Stimulated activated CD8-positive, alpha-beta memory T cell treated with anti-CD3 and anti-CD28 coated beads, Interleukin-4, amount 100 ng/mL, for 24 hours (primary cell): Measurements from ENCODE around the gene ANKRD33.

Source experiments
- DNase-seq: peaks from one replicate; pipeline ENCODE4 v3.0.0-alpha.2; 2020; ENCODE audit warnings: low read depth

The ANKRD33 gene

DNA sequence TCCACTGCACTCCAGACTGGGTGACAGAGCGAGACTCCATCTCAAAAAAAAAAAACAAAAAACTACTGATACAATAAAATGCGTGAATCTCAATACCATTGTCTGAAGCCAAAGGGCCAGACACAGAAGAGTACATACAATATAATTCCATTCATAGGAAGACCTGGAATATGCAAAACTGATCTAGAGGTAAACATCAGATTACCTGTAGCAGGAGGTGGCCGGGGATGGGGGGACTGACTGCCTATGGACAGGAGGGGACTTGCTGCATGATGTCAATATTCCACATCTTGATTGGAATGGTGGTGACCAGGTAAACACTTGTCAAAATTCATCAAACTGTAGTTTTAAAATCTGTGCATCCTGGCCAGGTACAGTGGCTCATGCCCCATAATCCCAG lies 26.9 kb upstream of the ANKRD33 start:
- no peak for DNase-seq

DNA sequence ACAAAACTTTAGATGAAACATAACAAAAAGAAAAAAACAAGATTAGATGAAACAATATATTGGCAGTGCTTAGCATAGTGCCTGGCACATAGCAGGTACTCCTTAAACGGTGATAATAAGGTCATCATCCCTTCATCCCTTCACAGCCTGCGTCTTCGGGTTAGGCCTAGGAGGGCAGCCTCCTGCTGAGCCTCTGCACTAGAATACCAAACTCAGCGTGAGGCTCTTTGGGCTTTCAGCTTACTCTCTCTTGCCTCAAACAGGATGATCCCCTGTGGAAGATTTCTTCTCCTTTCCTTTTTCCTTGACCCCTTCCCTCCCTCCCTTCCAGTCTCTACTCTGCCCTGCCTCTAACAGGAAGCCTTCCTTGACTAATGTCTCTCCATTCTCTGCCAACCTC lies 25.0 kb upstream of the ANKRD33 start:
- no peak for DNase-seq

DNA sequence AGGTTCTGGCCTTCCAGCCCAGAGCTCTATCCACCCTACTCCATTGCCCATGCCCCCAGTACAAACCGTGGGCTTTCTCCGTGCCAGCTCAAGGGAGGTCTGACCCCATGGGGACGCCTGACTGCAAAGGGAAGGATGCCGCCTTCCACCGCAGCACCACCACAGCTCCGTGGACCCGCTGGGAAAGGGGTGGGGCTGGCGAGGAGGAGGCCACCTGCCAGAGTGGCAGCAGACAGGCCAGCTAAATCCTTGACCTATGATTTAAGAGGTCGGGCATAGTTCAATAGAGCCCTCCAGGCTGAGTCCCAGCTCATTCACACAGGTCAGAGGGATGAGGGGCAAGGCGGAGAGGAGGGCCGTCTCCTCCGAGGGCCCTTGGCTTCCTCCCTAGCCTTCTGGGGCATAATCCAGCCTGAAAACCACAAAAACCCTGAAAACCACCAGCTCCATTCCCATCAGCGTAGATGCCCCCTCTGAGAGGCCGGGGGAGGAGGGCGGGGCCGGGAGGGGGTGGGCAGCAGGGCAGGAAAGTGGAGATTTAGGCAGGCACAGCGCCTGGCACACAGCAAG lies 24.5 kb upstream of the ANKRD33 start:
- no peak for DNase-seq

DNA sequence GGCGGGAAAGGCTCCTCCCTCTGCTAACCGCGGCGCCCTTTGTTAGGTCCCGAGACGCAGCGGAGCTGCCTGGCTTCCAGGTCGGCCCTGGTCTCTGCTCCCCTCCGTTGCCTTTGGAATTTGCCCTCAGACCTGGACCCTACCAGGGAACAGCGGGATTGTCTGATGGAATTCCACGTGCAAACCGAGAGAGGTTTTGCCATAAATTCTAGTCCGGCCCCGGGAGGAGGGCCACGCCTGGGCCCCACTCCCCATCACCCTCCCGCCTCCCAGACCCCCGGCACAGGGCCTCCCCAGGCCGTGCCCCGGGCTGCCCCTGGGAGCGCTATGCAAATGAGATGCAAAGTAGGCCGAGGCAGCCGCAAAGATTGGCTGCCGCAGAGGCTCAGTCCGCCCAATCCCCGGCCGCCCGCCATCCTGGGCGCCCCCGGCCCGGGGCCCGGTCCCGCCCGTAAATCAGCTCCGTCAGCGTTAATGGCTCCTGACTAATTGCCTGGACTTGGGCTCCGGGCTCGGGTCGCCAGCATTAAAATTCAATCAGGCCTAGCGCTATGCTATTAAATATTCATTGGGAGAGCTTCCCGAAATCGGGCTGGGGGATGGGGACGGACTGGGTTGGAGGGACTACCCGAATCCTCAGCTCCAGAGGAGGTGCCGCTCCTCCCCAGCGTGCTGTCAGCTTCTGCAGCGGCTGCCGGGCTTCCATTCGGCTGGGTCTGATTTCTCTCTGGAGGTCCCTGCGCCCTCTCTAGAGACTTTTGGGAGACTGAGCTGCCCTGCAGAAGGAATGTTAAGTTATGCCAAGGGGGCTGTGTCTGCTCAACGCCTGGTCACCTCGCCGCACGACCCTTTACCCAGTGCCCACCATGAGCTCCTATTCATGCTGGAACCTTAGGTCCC lies 23.7 kb upstream of the ANKRD33 start:
- no peak for DNase-seq

DNA sequence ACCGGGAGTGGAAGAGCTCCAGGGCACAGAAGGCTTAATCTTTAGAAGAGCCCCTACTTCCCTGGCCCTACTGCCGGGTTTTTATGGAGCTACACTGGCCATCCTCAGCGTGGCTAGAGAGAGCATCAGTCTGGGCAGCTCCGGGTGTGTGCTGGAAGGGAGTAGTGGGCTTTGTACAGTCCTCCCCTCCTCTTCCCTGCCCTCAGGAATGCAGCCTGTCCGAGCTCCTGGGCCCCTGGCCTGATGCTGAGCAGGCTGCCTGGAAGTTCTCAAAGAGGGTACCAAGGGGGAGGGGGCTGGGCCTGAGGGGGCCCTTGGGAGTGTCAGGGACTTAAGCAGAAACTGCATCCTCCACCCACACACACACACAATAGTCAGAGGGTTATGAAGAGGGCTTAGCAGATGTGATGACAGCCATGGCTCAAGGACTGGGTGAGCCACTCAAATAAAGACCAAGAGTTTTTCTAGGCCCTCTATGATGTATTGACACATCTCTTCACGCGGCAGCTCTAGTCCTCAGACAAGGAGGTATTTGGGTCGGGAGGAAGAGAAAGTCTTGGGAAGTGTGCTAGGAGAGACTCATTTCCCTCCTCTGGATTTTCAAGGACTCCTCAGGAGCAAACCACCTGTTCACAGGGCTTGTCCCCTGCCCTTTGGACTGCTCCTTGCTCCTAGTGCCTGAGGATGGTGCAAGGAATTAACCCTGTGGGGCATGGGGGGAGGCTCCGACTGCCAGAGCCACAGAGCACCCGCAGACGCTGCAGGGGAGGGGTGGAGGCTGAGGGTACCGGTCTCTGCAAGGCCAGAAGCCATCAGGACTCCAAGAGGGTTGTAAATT lies 22.9 kb upstream of the ANKRD33 start:
- no peak for DNase-seq

DNA sequence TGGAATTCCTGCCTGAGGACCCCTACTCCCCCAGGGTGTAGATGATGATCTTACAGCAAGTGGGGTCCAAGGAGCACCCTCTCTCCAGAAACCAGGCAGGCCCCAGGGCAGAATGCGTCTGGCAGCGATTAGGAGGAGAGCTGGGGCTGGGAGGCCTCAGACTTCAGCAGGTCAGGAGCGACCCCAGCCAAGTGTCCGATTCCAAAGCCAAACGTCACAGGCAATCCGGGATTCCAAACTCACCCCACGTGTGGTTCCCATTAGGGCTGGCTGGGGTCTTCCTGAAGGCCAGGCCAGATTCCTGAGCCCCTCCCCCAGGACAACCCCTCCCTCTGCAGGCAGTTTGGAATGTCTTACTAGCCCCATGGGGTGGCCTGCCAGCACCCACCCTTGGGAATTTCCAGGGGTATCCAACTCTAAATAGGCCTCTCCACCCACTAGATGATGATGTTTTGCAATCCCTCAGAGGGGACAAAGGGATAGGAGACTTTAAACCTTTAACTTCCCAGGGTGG lies 22.1 kb upstream of the ANKRD33 start:
- DNase-seq, result no peak

DNA sequence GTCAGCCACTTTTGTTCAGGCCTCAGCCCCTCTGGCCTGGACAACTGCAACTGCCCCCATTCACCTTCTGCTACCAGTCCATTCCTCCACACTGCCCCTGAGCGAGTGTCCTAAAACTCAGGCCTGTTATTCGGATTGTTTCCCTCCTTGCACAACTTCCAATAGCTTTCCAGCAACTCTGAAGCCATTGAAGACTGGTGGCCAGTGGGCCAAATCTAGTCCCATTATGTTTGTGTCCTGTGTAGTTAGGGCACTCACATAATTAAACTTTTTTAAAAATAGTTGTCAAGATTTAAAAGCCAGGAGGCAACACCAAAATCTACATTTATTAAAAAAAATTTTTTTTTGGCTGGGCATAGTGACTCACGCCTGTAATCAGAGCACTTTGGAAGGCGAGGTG lies 21.6 kb upstream of the ANKRD33 start:
- DNase-seq, result no peak

DNA sequence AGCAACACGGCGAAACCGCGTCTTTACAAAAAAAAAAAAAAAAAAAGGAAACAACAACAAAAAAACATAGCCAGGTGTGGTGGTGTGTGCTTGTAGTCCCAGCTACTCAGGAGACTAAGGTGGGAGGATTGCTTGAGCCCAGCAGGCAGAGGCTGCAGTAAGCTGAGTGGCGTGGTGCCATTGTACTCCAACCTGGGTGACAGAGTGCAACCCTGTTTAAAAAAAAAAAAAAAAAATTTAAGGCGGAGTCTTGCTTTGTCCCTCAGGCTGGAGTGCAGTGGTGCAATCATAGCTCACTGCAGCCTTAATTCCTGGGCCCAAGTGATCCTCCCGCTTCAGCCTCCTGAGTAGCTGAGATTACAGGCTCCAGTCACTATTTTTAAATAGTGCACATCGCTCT lies 21.1 kb upstream of the ANKRD33 start:
- DNase-seq, result no peak

DNA sequence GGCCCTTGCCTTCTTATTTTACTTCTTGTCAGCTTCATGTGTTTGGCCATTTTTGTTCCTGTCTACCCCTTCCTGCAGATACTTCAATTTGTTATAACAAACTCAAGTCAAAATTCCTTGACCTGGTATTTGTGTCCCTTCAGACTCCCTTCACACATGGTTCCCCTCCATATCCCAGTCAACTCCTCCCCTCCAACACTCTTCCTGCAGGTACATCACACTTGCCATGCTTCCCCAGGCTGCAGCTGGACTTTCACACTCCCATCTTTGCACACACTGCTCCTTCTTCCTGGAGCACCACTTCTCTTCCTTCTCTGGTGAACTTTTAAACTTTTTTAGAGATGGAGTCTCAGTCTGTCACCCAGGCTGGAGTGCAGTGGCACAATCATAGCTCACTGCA lies 20.5 kb upstream of the ANKRD33 start:
- no peak for DNase-seq

DNA sequence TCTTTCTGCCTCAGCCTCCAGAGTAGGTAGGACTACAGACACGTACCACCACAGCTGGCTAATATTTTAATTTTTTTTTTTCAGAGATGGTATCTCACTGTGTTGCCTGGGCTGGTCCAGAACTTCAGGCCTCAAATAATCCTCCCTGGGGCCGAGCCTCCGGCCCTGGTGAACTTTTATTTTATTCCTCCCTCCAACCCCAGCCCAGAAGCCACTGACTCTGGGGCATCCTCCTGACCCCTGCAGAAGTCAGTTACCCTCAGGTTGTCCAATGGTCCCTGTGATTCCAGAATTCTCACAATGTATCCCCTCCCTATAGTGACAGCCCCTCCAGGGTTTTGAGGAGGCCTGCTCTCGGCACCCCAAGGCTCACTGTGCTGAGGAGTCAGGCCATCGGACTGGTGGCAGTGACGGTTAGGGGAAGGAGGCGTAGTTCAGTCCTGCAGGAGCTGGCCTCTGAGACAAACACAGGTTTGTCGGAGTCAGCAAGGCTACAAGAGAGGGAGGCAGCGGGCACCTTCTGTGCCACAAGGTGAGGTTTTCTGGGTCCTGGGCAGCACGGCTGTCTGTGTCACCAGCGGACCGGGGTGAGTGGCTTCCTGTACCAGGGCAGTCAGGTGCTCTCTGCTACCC lies 20.0 kb upstream of the ANKRD33 start:
- no peak for DNase-seq

DNA sequence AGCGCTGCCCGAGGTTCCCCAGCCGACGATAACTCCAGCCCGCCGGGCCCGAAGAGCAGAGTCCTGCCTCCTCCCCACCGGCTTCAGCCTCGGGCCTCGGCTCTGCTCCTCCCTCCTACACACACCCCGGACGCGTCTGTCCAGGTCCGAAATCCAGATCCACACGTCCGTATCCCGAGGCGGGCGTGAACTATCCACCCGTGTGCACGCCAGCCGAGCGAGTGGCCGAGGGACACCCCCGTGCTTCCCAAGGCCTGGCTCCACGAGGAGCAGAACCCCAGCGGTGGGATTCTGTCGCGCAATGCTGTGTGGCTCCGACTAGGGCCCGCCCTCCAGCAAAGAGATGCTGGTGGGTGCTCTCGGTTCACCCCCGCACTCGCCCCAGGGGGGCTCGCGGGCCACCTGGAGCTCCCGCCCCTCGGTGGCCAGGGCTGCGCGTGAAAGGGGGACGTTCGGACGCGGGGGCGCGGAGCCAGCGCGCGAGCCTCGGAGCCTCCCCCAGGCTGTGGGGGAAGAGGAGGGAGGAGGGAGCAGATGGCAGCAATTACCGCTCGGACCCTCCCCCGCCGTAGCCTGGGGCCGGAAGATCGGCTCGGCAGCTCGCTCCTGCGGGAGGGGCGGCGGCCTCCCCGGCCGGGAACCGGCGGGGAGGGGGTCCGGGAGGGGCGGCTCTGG lies 18.9 kb upstream of the ANKRD33 start:
- no peak for DNase-seq

DNA sequence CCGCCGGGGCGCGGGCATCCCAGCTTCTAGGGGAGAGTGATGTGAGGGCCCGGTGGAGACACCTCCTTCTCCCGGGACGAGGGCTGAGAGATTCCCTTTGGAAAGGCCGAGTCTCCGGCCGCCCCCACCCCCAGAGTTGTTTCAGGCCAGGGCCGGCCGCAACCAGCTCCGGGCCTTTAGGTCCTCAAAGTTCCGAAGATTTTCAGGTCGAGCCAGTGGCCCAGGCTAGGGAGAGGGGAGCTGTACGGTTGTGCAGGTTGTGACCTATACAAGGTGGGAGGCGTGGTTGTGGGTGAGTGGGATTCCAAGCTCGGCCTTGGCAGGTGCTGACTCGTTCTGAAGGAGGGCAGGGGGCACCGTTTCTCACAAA lies 18.4 kb upstream of the ANKRD33 start:
- DNase-seq, result no peak

DNA sequence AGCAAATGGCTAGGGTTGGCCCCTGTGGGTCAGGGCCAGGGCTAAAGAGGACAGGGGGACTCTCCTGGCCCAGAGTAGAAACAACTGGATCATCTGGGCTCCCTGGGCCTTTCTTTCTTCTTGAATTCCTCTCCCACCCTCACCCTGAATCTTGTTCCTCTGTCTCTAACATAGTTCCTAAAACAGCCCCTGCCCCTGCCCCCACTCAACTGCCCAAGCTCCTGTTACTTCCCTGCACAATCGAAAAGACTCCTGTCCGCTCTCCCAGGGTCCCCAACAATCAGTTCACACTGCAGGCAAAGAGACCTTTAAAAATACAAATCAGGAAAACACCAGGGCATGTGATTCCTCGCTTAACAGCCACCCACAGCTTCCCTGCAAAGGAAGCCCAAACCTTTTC lies 18.0 kb upstream of the ANKRD33 start:
- DNase-seq, result no peak

DNA sequence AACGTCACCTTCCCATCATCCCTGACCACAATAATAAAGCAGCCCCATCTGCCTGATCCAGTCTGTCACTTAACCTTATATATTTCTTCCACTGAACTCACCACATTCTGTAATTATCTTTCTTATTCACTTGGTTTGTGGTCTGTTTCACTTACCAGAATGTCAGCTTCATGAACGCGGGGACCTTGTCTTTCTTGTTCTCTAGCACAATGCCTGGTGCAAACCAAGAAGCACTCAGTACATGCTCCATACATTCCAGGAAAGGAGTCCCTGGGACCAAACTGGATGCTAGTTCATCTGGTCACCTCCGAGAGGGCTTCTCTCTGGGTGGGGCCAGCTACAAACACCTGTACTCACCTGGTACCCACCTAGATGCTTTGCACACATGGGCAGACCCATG lies 17.4 kb upstream of the ANKRD33 start:
- no peak for DNase-seq

DNA sequence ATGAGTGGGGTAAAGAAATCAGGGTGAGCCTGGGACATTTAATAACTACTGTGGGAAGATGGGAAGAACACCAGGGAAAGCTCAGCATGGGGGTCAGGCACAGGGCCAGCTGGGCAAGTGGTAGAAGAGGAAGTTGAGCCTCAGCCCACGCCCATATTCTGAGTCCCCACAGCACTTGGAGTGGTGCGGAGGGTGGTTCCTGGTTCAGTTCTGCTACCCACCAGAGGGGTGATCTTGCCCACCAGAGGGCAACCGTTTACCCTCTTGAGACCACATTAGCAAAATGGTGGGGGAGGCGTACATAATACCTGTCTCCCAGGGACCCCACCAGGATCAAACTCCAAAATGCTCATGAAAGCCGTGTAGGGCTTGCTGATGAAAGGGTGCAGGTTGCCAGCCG lies 16.8 kb upstream of the ANKRD33 start:
- DNase-seq, result no peak

DNA sequence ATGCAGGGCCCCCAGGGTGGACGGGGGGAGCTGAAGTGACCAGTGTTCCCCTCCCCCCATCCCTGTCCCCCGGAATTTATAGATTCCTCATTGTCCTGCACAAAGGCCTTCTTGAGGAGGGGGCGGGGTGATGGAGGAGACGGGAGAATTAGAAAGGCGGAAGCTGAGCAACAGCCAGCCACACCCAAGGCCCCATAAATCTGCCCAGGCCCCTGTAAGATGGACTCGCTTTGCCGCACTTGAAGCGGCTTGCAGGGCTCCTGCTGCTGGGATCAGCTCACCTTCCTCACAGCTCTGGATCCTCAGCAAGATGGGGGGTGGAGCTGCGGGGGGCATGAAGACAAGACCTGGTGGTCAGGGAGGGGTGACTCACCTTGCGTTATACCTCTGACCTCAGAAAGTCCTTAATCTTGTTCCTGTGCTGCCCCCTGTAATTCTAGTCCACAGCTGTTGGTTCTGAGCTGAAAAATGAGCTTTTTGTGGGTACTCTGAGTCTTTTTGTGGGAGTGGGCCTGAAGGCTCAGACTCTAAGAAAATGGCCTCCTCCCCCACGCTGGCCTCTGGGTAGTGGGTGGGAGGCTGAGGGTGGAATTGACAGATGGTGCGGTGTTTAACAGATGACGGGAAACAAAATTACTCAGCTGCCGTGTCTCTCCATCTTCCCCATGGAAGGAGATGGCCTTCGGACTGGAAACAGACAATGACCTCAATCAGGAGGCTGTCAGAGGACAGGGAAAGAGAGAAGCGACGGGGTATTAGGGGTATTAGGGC lies 15.8 kb upstream of the ANKRD33 start:
- DNase-seq, result no peak

DNA sequence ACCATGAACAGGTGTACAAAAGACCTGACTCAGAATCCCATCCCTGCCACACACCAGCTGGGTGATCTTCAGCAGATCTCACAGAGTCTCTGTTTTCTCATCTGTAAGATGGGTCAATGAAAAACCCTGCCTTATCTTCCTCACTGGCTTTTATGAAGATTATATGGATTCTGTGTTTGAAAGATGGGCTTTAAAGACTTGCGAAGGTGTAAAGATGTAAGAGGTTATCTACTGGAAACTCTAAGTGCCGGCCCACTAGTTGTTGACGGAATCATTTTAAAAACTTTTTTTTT lies 15.3 kb upstream of the ANKRD33 start:
- no peak for DNase-seq

DNA sequence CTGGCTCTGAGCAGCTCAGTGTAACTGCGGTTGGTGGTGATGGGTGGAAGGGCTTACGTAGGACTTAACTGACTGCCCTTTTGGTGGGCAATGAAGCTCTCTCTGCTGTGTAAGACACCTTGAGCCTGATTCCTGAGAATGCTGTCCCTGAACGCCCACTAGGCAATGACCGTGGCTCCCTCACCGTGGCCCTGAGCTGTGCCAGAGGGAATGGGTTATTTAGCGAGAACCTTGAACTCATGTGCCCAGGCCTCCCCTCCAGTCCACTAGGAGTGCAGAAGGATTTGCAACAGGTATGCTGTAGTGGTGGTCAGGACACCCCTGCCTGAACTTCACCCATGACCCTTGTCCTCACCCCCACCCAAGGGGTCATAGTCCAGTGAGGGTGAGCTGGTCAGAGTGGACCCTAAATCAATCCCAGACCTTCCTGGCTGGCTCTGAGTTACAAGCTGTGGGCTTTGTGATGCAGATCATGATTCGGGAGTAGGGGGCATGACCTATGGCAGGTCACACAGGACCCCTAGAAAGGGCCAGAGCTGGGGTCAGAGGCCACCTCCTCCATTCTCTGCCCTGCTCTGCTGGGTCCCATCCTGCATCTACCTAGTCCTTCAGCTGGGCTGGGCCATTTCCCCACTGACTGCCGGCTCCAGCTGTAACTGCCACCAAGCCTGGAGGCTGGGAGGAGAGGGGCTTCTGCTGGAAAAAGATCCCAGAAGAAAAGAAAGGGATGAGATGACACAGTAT lies 14.5 kb upstream of the ANKRD33 start:
- no peak for DNase-seq

DNA sequence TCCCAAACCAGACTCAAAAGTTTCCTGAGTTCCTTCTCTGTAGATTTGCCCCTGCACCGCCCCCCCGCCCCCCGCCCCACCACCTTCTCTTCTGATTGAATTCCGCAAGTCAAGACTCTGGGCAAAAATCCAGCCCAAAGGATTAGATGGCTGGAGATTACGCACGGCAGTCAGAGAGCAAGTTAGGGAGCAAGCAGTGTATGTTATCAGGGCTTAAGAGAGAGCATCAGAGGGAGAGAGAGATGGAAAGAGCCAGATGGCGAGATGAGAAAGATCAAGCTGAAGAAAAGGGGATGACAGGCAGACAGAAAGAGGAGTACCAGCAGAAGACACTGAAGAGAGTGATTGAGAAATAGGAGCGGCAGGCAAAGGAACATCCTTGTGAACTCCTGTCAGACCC lies 13.9 kb upstream of the ANKRD33 start:
- DNase-seq, result no peak

DNA sequence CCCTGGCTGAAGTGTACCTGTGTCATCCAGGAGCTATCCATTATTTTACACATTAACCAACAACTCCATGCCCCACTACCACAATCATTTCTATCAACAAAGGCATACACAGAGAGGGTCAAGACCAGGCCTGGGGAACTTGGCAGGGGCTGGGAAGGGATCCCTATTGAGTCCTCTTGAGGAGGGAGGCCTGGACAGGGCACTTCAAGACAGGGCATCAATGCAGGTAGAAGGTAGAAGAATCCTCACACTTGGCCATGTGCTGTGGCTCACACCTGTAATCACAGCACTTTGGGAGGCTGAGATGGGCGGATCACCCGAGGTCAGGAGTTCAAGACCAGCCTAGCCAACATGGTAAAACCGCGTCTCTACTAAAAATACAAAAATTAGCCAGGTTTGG lies 13.4 kb upstream of the ANKRD33 start:
- DNase-seq, result no peak

DNA sequence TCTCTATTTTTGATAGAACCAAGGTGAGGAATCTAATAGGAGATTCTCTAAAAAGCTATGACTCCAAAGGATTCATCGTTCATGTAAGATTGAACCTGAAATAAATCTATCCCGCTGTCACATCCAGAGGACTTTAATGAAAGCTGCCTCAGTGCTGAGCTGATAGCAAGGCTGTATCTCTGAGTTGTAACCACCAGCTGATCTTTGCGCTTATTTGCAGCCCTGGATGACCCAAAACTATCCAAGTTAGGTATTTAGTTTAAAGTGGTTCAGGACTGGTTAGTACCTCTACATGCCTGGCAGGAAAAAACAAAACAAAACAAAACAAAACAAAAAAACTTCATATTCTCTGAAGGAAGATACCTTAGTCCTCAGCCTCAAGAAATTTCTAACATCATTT lies 8.8 kb upstream of the ANKRD33 start:
- no peak for DNase-seq
